Activated CD4-positive, alpha-beta T cell treated with anti-CD3 and anti-CD28 coated beads, Interleukin-2, amount 10 ng/mL, durations not matched to agents 7 days and 5 days (primary cell): ENCODE measurements around the gene KPTN. TPM values are rescaled to one million over a fixed set of nuclear protein-coding genes. Genes with fewer than 3 reads are reported as not detected.

Experiments
- CTCF ChIA-PET: fragments of 350-600 bp; sonication (Branson Sonifier 250); formaldehyde crosslinking; loops from one replicate; lab custom pipeline; 2021; ENCODE audit warnings: antibody characterized with exemption; lab: Charles Lee
- POLR2A ChIA-PET: fragments of 350-600 bp; sonication (Branson Sonifier 250); formaldehyde crosslinking; loops from one replicate; lab custom pipeline; 2021; ENCODE audit warnings: antibody characterized with exemption; lab: Charles Lee
- DNase-seq: peaks from one replicate; pipeline ENCODE4 v3.0.0-alpha.2; 2020
- H3K27ac Mint-ChIP-seq: one replicate; pipeline ENCODE4 v1.8.0; 2021; ENCODE audit warnings: mild to moderate bottlenecking, moderate library complexity, mixed read lengths
- H3K27me3 Mint-ChIP-seq: one replicate; pipeline ENCODE4 v1.8.0; 2021; ENCODE audit warnings: mixed read lengths
- H3K36me3 Mint-ChIP-seq: one replicate; pipeline ENCODE4 v1.8.0; 2021; ENCODE audit warnings: low read depth, mixed read lengths
- H3K4me1 Mint-ChIP-seq: one replicate; pipeline ENCODE4 v1.8.0; 2021; ENCODE audit warnings: mixed read lengths
- H3K4me3 Mint-ChIP-seq: one replicate; pipeline ENCODE4 v1.8.0; 2021; ENCODE audit warnings: mild to moderate bottlenecking, moderate library complexity, mixed read lengths
- H3K9me3 Mint-ChIP-seq: one replicate; pipeline ENCODE4 v1.8.0; 2021; ENCODE audit warnings: mixed read lengths
- total RNA-seq, 2 experiments: library from RNA; stranded (reverse); gene quantifications; one replicate each; pipeline ENCODE4 v1.2.3, GENCODE V29; 2021

The KPTN gene
- total RNA-seq, 2 experiments from 2014 or later = 12.5 to 14.1 TPM

GRCh38 chr19:47435883-47436417 lies 48.1 kb downstream of the KPTN start:
- H3K9me3 Mint-ChIP-seq = peaks cover 6% of the 10 kb centered on the region

GRCh38 chr19:47435196-47435595 lies 48.8 kb downstream of the KPTN start:
- peak overlapping the region; percentile 70 for H3K27ac Mint-ChIP-seq

More at GRCh38 chr19:47435883-47436417, 48.1 kb downstream of the KPTN start:
- CTCF ChIA-PET = interaction anchor here (0.6 to 5.2 kb wide), 17 partner anchors 8 to 331 kb away, joined by 3 to 64 read pairs (median 6); partner anchors contain the start of genes EHD2, KPTN and NAPA
- H3K4me3 Mint-ChIP-seq = no peak overlapping the region
- POLR2A ChIA-PET = interaction anchor here (1.0 kb wide), 1 partner anchor 271 kb away, joined by 3 read pairs; no protein-coding TSS in a partner anchor
- H3K27me3 Mint-ChIP-seq = peaks cover 10% of the 10 kb centered on the region
- H3K4me1 Mint-ChIP-seq = peaks cover 51% of the 10 kb centered on the region
- no peaks in the 10 kb centered on the region for H3K36me3 Mint-ChIP-seq
- no peak for DNase-seq
- H3K27ac Mint-ChIP-seq = peak overlapping the region; percentile 61

GRCh38 chr19:47434088-47434487 lies 49.9 kb downstream of the KPTN start:
- peaks cover 19% of the 10 kb centered on the region for H3K27me3 Mint-ChIP-seq
- no peak overlapping the region for H3K27ac Mint-ChIP-seq
- CTCF ChIA-PET = interaction anchor here (0.6 to 5.2 kb wide), 9 partner anchors 50 to 430 kb away, joined by 3 to 64 read pairs (median 5); partner anchors contain the start of genes EHD2, KPTN and NAPA
- no peaks in the 10 kb centered on the region for H3K36me3 Mint-ChIP-seq
- H3K4me1 Mint-ChIP-seq = peaks cover 63% of the 10 kb centered on the region
- peaks cover 6% of the 10 kb centered on the region for H3K9me3 Mint-ChIP-seq
- no peak overlapping the region for H3K4me3 Mint-ChIP-seq
- POLR2A ChIA-PET = interaction anchor here (0.6 kb wide), 1 partner anchor 115 kb away, joined by 5 read pairs; no protein-coding TSS in a partner anchor
- DNase-seq = no peak

More at GRCh38 chr19:47435196-47435595, 48.8 kb downstream of the KPTN start:
- DNase-seq = peak; percentile 51
- Mint-ChIP-seq H3K4me3 (peak overlapping the region; percentile 5), H3K36me3 (no peaks in the 10 kb centered on the region), H3K4me1 (peaks cover 55% of the 10 kb centered on the region), H3K9me3 (peaks cover 6% of the 10 kb centered on the region), H3K27me3 (peaks cover 14% of the 10 kb centered on the region)
- POLR2A ChIA-PET = no interaction called here
- CTCF ChIA-PET = interaction anchor here (0.9 to 5.2 kb wide), 8 partner anchors 12 to 429 kb away, joined by 3 to 64 read pairs (median 12); partner anchors contain the start of genes EHD2, KPTN and NAPA

GRCh38 chr19:47433121-47433520 lies 50.9 kb downstream of the KPTN start:
- POLR2A ChIA-PET = no interaction called here
- Mint-ChIP-seq H3K4me1 (peaks cover 65% of the 10 kb centered on the region), H3K4me3 (no peak overlapping the region), H3K27ac (no peak overlapping the region), H3K36me3 (no peaks in the 10 kb centered on the region), H3K9me3 (peaks cover 6% of the 10 kb centered on the region), H3K27me3 (peaks cover 13% of the 10 kb centered on the region)
- CTCF ChIA-PET = interaction anchor here (0.6 to 5.2 kb wide), 10 partner anchors 15 to 291 kb away, joined by 3 to 64 read pairs (median 5); partner anchors contain the start of genes EHD2, KPTN and NAPA
- DNase-seq = no peak

GRCh38 chr19:47432499-47432898 lies 51.5 kb downstream of the KPTN start:
- CTCF ChIA-PET = interaction anchor here (0.6 to 5.2 kb wide), 8 partner anchors 52 to 280 kb away, joined by 3 to 64 read pairs (median 6); partner anchors contain the start of genes EHD2, KPTN and NAPA
- POLR2A ChIA-PET = no interaction called here

GRCh38 chr19:47432091-47432490 lies 51.9 kb downstream of the KPTN start:
- H3K9me3 Mint-ChIP-seq = peaks cover 6% of the 10 kb centered on the region
- CTCF ChIA-PET = interaction anchor here (0.6 to 5.2 kb wide), 4 partner anchors 52 to 276 kb away, joined by 3 to 64 read pairs (median 10); partner anchors contain the start of gene KPTN
- H3K27me3 Mint-ChIP-seq = peaks cover 15% of the 10 kb centered on the region
- no peak for DNase-seq
- H3K27ac Mint-ChIP-seq = no peak overlapping the region
- POLR2A ChIA-PET = no interaction called here
- peaks cover 62% of the 10 kb centered on the region for H3K4me1 Mint-ChIP-seq
- H3K4me3 Mint-ChIP-seq = no peak overlapping the region
- H3K36me3 Mint-ChIP-seq = no peaks in the 10 kb centered on the region

More at GRCh38 chr19:47432499-47432898, 51.5 kb downstream of the KPTN start:
- DNase-seq = no peak
- H3K4me3 Mint-ChIP-seq = no peak overlapping the region
- H3K27ac Mint-ChIP-seq = no peak overlapping the region
- H3K36me3 Mint-ChIP-seq = no peaks in the 10 kb centered on the region
- H3K4me1 Mint-ChIP-seq = peaks cover 65% of the 10 kb centered on the region
- H3K27me3 Mint-ChIP-seq = peaks cover 13% of the 10 kb centered on the region
- H3K9me3 Mint-ChIP-seq = peaks cover 6% of the 10 kb centered on the region

GRCh38 chr19:47430041-47430802 lies 53.8 kb downstream of the KPTN start:
- CTCF ChIA-PET = interaction anchor here (0.6 to 2.8 kb wide), 9 partner anchors 14 to 275 kb away, joined by 3 to 6 read pairs (median 3); partner anchors contain the start of gene DHX34
- peaks cover 46% of the 10 kb centered on the region for H3K4me1 Mint-ChIP-seq
- no peaks in the 10 kb centered on the region for H3K36me3 Mint-ChIP-seq
- peak overlapping the region; percentile 31 for H3K27ac Mint-ChIP-seq
- POLR2A ChIA-PET = no interaction called here
- peaks cover 27% of the 10 kb centered on the region for H3K27me3 Mint-ChIP-seq
- H3K4me3 Mint-ChIP-seq = peak overlapping the region; percentile 52
- H3K9me3 Mint-ChIP-seq = peaks cover 6% of the 10 kb centered on the region
- DNase-seq = peak; percentile 37

- CTCF ChIA-PET = interaction anchor here (0.6 to 2.8 kb wide), 13 partner anchors 7 to 278 kb away, joined by 3 to 20 read pairs (median 3); partner anchors contain the start of gene DHX34
- Mint-ChIP-seq H3K4me1 (peaks cover 40% of the 10 kb centered on the region), H3K27ac (no peak overlapping the region), H3K4me3 (no peak overlapping the region), H3K9me3 (peaks cover 6% of the 10 kb centered on the region), H3K36me3 (no peaks in the 10 kb centered on the region), H3K27me3 (peaks cover 32% of the 10 kb centered on the region)
- no peak for DNase-seq
- POLR2A ChIA-PET = no interaction called here
Measured at GRCh38 chr19:47429140-47429793, 54.8 kb downstream of the KPTN start.

GRCh38 chr19:47428177-47428894 lies 55.7 kb downstream of the KPTN start:
- POLR2A ChIA-PET = no interaction called here
- CTCF ChIA-PET = interaction anchor here (0.5 to 2.8 kb wide), 23 partner anchors 8 to 317 kb away, joined by 3 to 20 read pairs (median 4); partner anchors contain the start of genes DHX34, INAFM1, KPTN and NAPA

GRCh38 chr19:47427241-47428176 lies 56.5 kb downstream of the KPTN start:
- H3K27ac Mint-ChIP-seq = no peak overlapping the region
- no peak overlapping the region for H3K4me3 Mint-ChIP-seq
- H3K4me1 Mint-ChIP-seq = peaks cover 23% of the 10 kb centered on the region
- ChIA-PET CTCF (interaction anchor here (0.5 to 1.8 kb wide), 20 partner anchors 9 to 317 kb away, joined by 3 to 20 read pairs (median 4); partner anchors contain the start of genes DHX34, INAFM1, KPTN and NAPA), POLR2A (no interaction called here)
- H3K36me3 Mint-ChIP-seq = no peaks in the 10 kb centered on the region
- peaks cover 47% of the 10 kb centered on the region for H3K27me3 Mint-ChIP-seq
- peaks cover 2% of the 10 kb centered on the region for H3K9me3 Mint-ChIP-seq
- peak; percentile 77 for DNase-seq

More at GRCh38 chr19:47428177-47428894, 55.7 kb downstream of the KPTN start:
- H3K27ac Mint-ChIP-seq = no peak overlapping the region
- peak; percentile 87 for DNase-seq
- no peak overlapping the region for H3K4me3 Mint-ChIP-seq
- peaks cover 32% of the 10 kb centered on the region for H3K4me1 Mint-ChIP-seq
- H3K9me3 Mint-ChIP-seq = peaks cover 6% of the 10 kb centered on the region
- no peaks in the 10 kb centered on the region for H3K36me3 Mint-ChIP-seq
- peaks cover 39% of the 10 kb centered on the region for H3K27me3 Mint-ChIP-seq
